HK-2 (cell line): ENCODE results near the gene MLPH.

Source experiments
- DNase-seq: peaks from one replicate; pipeline ENCODE4 v3.0.0-alpha.2; 2018; ENCODE audit not compliant: unreplicated experiment

The MLPH gene

DNA sequence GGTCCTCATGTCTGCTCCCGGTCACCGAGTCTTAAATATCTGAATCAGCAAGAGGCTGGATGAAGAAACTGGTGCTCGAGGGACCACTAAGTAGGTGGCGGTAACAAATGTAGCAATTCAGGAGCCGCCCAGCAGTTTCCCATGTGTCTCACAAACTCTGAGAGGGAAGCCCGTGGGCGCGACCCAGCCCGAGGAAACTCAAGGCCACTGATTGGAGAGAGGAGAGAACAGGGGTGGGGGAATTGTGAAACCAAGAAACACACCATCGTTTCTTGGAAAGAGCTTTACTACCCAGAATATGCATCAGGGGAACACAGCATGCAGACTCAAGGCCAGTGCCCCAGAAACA, 10.8 kb downstream of the MLPH start:
- no peak for DNase-seq

DNA sequence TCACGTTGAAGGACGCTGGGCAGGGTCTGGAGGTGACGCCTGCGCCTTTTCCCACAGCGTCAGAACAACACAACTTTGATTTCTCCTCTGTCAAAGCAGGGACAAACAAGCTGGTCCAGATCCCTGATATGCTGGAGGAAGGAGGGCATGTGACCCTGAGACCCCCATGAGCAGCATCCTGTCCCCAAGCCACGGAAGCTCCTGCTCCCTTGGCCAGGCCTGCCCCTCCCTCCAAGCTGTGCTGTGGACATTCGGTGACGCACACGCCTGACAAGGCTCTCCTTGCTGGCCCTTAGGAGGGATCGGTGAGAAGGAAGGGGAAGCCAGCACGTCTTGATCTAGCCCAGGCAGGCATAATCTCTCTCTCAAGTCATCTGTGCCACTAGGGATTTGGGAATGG, 11.3 kb downstream of the MLPH start:
- no peak for DNase-seq

DNA sequence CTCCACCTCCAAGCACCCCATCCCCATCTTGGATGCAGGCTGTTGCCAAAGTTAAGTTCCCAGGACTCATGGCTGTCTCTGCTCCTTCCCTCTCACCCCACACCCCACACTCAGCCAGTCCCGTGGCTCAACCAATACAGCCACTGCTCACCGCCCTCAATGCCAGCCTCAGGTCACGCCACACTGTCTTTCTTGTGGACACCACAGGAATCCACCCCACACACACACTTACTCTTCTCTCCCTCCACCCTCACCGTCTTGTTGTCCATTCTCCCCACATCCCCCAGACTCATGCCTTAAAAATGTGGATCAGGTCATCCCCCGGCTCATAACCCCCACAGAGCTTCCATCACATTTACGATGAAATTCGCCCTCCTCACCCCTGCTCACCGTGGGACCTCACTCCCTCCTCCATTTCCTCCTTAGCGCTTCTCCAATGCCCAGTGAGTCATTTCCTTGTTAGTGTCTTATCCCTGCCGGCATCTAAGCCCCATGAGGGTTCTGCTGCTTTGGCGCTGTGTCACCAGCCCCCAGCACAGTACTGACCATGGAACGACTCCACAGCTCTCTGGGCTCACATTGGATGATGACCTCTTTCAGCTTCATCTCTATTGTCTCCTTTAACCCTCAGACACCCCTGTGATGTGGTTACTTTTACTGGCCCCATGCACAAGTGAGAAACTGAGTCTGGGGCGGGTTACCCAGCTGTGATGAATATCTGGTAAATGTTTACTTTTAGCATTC, 13.8 kb downstream of the MLPH start:
- peak; percentile 91 for DNase-seq

DNA sequence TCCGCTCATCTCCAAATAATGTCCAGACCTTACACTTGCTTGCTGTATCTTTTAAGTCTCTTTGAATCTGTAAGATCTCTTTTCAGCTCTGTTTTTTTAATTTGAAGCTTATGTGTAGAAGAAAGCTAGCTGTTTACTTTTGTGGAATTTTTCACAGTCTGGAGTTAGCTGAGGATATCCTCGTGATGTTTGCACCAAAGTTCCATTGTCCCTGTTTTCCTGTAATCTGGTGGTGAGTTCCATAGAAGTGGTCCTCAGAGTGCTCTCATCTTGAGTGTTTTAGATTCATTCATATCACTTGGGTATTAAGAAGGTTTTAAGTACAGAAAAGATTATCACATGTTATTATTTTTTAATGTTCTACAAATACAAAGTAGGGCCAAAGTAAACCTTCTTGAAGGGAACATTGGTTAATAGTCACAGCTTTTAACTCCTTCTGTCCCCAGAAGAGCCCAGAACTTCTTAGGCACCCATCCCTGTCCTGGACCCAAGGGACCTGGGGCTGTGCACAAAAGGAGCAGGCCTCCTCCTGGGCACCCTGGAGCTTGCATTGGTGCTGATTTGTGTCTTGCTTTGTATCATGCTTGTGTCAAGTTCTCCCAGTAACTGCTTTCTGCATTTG, 15.0 kb downstream of the MLPH start:
- DNase-seq: no peak

DNA sequence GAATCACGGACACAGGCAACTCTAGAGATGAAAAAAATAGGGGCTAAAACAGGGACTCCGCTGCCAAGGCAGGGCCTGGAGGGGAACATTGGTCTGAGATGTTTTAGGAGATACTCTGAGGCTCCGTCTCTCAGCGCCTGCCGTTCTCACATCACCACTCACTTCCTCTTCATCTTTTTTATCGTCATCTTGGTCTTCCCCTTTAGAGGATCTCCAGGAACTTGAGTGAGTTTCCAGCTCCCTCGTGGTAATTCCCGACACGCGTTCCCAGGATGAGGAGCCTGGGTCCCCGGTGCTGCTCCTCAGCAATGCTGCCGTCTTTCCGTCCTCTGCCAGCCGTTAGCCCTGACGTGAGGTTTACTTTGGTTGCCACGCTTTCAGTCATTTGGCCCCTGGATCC, 16.1 kb downstream of the MLPH start:
- no peak for DNase-seq

DNA sequence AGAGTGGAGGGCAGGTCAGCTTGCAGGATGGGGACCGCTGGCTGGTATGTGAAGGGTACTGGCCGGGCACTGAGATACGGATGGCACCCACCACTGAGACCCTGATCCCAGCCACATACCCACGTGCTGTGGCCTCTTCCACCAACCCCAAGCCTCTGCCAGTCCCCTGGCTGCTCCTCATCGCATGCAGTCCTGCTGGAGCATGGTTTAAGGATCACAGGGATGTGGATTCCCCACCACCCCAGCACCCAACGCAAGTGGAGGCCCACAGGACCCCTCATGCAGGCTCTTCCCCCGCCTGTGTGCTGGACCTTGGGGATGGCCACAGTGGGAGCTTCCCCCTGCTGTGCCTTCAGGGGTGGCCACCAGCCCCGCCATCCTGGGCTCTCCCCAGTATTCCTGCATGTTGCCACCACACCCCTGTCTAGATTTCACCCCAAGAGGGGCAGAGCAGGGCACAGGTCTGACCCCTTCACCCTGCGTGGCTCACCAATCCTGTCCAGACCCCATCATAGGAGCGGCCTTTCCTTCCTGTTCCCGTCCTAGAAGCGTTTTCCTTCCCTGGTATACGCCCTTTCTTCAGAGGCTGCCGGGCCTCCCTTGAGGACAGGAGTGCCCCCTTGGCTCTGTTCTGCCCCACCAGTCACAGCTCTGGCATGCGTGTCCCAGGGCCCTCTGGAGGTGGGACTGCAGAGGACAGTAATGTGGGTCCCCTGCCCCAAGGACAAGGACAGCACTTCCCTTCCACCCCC, 18.3 kb downstream of the MLPH start:
- DNase-seq: no peak

DNA sequence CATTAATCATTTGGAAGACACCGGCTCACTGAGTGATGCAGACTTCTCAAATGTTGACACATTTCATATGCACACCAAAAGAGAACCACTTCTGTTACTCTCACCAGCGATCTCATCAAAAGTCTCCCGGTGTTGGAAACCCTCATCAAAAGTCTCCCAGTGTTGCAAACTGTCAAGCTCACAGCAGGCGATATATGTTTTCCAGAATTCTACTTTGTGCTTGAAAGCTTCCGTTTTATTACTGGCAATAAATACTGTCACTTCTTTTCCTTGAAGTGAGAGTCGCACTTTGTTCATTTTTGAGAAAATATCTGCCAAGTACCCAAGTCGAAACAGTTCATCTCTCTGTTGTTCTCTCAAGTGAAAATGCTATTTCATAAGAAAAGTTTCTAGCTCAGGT, 20.5 kb downstream of the MLPH start:
- DNase-seq: no peak

DNA sequence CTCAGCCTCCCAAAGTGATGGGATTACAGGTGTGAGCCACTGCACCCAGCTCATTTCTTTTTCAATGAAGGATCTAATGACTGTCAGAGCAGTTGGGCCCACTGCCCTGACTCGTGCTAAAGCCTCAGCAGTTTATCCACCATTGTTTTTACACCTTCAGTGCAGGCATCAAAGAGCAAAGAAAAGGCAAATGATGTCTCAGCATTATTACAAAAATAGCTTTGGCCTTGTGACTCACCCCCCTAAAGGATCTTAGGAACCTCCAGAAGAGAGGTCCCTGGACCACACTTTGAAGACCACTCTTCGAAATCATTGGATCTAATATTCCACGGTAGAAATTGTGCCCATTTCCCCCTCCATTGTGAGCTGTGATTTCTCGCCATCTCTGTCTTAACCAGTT, 21.3 kb downstream of the MLPH start:
- no peak for DNase-seq

DNA sequence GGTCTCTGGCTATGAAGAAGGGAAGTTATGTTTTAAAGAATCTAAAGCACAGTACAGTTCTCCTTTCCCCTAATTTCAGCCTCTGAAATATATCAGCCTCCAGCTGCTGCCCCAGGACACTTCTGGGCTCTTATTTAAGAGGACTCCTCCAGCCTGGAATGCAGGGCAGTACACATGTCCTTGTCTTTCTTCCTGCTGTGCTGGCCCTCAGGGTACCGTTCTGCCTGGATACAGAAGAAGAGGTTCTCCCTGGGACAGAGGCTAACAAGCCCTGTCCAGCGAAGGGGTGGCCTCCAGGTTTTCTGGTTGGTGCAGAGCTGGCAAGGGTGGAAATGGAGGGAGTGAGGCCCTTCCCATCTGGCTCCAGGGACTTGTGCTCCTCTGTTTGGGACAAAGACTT, 22.1 kb downstream of the MLPH start:
- DNase-seq: no peak

DNA sequence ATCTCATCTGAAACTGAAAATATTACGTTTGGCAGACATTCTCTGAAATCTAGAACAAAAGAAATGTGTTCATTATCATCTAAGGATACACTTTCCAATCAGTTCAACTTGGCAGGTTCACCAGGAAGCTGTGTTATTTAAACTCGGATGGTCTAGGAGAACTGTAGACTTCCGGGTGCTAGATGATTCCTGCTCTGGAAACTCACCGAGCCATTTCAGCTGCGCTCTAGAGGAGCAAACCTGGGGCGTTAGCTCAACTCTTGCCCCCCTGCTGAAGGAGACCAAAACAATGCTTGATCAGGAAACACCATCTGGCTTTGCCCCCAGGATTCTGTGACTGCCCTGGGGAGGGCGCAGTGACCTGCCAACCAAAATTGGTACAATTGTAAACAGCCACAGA, 22.9 kb downstream of the MLPH start:
- DNase-seq: no peak

DNA sequence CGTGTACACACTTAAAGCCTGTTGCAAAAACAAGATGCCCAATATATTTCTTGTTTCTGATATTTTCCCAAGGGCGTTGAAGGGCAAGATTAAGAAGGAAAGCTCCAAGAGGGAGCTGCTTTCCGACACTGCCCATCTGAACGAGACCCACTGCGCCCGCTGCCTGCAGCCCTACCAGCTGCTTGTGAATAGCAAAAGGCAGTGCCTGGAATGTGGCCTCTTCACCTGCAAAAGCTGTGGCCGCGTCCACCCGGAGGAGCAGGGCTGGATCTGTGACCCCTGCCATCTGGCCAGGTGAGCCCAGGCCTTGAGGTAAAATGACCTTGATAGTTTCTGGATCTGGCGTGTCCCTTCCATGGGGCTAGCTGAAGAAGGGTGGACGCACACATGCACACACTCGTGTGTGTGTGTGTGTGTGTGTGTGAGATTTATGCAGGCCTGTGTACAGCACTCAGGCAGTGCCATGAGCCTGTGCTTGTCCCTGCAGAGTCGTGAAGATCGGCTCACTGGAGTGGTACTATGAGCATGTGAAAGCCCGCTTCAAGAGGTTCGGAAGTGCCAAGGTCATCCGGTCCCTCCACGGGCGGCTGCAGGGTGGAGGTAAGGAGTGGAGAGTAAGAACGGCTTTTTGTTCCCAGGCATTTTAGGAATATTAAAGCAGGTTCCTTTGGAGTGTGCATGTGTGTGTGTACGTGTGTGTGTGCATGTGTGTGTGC, 23.6 kb downstream of the MLPH start:
- no peak for DNase-seq

DNA sequence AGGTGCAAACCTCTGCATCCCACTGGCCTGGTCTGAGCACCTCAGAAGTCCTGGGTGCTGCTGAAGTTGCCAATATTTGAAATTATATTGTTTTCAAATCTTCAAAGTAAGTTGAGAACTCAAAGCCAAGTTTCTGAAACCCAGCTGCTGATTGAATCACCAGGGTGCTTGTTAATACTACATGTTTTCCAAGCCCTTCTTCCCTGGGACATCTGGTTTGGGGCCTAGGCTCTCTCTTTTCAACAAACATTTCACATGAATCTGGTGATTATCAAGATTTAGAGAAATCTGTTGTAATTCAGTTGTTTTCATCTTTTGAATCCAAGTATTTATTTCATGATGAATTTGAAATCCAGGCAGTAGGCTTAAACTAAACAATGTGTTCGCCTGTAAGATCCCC, 24.4 kb downstream of the MLPH start:
- no peak for DNase-seq

DNA sequence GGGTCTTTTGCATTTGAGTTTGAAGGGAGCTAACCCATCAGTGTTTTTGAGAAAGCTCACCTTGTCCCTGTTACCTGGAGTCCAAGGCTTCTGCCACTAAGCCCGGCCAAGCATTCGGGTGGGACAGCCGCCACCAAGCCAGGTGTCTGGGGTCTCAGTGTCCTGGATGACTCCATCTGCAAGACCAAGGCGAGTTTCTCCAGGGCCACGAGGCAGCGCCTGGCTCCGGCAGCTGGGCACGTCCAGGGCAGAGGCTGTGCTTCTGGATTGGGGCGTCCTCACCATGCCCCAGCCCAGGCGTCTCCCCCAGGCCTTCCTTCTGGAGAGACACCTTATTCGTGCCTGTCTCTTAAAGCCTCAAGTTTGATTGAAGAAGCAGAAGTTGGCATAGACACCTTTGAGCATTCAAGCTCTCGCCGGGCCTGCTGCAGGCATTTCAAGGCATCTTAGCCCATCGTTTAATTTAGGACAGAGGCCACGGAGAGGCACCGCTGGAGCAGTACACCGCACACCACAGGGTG, 24.9 kb downstream of the MLPH start:
- no peak for DNase-seq

DNA sequence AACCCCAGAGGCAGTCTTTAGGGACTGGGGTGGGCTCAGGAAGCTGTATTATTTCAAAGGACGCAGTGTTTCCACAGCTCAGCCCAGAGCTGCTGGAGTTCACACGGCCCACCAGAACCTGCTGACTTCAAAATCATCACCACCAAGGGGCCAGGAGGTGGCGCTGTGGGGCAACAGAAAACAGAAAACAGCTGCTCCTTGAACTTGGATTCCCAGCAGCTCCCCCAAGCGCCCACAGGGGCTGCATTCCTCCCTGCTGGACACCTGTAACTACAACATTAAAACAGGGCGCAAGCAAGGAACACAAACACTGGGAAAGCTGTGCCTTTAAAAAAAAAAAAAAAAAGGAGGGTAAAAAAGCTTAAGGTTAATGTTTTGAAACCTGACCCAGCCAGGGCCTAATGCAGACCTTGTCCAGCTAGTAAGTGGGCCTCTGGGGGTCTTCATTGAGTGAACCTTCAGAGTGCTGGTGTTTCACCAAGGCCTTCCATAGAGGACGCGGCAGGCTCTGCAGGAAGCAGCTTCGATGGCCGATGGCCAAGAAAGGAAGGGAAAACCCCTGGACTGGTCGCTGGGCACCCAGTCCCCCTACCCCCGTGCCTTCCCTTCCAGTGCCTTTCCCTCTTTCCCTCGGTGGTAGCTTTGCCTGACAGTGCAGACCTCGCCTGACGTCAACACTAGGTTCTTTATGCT, 25.9 kb downstream of the MLPH start:
- peak; percentile 83 for DNase-seq

DNA sequence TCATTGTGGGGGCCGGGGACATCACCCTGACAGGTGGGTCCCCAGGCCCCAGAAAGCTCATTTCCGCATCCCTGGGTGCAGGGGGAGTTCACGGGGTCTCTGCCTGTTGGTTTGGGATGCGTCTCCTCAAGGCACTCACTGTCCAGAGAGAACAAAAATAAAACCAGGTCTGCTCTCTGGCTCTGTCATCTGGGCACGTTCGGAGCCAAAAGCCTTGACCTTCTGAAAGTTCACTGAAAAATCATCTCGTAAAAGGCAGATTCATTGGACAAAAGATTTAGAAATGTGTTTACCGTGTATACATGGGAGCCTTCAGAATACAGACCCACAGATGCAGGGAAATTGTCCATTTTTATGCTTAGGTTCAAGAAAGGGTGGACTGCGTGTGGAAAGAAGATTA, 26.6 kb downstream of the MLPH start:
- no peak for DNase-seq

DNA sequence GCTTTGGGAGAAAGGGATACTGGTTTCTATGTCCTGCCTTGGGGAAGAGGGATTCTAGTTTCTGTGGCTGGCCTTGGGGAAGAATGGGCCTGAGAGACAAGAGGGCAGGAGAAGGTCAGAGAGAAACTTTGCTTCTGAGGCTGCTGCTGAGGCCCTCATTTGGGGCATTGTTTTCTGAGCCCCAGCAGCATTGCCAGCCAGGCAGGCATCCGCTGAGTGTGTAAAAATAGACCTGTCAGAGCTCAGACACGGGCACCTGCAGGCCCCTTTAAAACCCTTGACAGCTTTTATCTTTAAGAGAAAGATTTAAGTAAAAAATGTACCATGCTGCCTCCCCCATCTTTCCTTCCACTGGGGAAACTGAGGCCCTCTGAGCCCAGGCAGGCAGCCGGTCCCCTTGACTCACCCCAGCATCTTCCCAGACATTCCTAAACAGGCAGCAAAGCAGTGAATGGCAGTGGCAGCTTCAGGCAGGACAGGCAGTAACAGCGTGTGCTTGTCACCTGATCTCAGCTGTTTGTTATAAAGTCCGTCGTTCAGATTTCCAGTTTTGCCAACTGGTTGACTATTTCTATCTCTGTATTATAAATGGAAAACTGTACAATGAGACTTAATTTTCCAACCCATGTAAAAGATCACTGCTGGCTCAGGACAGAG, 27.6 kb downstream of the MLPH start:
- no peak for DNase-seq

DNA sequence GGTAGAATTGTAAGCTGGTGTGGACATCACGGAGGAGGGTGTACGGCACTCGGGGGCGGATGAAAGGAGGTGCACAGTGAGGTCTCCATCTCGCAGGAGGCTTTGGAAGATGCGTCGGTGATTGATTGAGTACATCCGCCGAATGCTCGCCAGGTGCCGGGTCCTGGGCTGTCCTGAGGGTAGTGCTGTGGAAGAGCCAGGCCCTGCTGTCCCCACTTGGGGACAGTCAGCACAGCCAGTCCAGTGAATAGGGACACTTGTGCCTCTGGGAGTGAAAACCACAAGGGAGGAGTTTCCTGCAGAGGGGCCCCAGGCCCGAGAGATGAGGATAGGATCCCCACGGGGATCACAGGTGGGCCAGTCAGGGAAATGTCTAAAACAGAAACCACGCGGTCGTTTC, 28.1 kb downstream of the MLPH start:
- DNase-seq: no peak

DNA sequence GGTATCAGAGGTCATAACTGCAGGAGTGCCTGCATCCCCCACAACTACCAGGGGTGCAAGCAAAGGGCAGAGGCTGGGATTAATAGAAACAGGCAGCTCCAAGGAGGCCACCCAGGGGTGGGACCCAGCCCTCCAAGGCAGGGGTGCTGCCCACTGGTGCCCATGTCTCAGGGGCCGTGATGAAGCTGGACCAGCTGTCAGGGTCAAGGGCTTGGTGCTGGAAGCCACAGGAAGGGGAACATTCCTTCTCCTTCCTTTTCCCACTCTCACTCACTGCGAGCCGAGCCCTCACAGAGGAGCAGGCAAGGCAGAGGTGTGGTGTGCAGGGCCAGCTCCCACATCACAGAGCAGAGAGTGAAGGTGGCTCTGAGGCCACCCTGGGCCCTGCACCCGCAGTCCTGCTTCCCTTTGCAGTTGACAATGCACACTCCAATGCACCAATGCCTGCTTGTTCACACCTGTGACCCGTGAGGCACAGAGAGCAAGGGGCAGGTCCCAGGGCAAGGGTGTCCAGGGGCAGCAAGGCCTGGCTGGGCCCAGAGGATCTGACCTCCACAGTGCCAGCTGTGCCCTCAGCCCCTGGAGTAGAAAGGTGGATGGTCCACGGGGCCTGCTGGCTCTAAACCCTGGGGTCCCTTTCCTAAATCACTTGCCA, 28.7 kb downstream of the MLPH start:
- DNase-seq: no peak

DNA sequence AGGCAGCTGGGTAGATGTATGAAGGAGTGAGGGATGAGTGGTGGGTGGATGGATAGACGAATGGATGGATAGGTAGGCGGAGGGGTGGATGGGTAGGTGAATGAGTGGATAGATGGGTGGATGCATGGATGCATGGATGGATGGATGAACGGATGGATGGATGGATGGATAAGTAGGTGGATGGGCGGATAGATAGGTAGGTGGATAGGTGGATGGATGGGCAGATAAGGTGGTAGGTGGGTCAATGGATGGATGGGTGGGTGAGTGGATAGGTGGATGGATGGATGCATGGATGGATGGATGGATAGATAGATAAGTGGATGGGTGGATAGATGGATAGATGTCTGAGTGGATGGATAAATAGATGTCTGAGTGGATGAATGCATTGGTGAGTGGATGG, 30.1 kb downstream of the MLPH start:
- DNase-seq: no peak

DNA sequence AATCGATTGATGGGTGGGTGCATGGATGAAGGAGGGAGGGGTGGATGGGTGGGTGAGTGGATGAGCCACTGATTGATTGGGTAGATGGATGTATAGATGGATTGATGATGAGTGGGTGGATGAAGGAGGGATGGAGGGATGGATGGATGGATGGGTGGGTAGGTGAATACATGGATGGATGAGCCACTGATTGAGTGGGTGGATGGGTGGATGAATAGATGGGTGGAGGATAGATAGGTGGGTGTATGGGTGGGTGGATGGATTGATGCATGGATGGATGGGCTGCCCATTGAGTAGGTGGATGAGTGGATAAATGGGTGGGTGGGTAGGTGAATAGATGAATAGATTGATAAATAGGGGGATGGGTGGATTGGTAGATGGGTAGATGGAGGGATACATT, 30.9 kb downstream of the MLPH start:
- no peak for DNase-seq
